B cell (primary cell): Measurements from ENCODE around the gene INTS15.

Experiments used
- EZH2 ChIP-seq: IDR thresholded peaks from 2 replicates; pipeline ENCODE4 v1.6.1; 2012; ENCODE audit warnings: borderline replicate concordance, low read depth, mild to moderate bottlenecking, moderate library complexity, low read length; ENCODE audit not compliant: insufficient read depth, poor library complexity, severe bottlenecking
- TF ChIP-seq, protein P1 (sequence below): fragments of 200-600 bp; IDR thresholded peaks from one replicate; pipeline ENCODE4 v1.8.0; 2022; ENCODE audit warnings: antibody characterized with exemption, mild to moderate bottlenecking

DNA sequence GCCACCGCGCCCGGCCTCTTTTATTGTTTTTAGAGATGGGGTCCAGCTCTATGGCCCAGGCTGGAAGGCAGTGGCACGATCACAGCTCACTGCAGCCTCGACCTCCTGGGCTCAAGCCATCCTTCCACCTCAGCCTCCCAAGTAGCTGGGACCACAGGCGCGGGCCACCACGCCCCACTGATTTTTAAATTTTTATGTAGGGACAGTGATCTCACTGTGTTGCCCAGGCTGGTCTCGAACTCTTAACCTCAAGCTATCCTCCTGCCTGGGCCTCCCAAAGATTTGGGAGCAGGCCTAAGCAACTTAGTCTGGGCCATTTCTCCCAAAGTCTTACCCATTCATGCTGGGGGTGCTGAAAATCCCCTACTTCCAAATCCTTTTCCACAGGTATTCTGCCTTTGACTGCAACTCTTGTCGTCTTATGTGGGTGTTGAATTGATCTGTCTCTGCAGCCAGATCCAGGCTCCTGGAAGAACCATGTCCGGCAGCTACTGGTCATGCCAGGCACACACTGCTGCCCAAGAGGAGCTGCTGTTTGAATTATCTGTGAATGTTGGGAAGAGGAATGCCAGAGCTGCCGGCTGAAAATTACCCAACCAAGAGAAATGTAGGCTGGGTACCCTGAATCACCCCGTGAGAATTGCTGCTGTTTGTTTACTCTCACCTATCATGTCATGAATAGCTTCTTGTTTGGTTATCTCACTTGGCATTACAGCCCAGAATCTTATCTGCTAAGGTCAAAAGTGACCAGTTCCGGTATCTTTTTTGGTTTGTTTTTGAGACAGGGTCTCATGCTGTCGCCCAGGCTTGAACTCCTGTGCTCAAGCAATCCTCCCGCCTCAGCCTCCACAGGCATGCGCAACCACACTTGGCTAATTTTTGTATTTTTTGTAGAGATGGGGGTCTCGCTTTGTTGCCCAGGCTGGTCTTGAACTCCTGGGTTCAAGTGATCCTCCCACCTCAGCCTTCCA is 11.4 kb upstream of the INTS15 start:
- TF ChIP-seq, protein P1, sequence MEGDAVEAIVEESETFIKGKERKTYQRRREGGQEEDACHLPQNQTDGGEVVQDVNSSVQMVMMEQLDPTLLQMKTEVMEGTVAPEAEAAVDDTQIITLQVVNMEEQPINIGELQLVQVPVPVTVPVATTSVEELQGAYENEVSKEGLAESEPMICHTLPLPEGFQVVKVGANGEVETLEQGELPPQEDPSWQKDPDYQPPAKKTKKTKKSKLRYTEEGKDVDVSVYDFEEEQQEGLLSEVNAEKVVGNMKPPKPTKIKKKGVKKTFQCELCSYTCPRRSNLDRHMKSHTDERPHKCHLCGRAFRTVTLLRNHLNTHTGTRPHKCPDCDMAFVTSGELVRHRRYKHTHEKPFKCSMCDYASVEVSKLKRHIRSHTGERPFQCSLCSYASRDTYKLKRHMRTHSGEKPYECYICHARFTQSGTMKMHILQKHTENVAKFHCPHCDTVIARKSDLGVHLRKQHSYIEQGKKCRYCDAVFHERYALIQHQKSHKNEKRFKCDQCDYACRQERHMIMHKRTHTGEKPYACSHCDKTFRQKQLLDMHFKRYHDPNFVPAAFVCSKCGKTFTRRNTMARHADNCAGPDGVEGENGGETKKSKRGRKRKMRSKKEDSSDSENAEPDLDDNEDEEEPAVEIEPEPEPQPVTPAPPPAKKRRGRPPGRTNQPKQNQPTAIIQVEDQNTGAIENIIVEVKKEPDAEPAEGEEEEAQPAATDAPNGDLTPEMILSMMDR: no peak
- TF ChIP-seq EZH2: no peak
